HuH-7 (cell line): ENCODE data around the gene ABCD4.
A peak's percentile ranks its signal among the peaks of the same experiment; 100 is the strongest.
"Not testable (repeated sequence)": the region's sequence is repeated elsewhere in the genome, so short reads cannot be mapped to it uniquely, and the experiment has no call there.

Experiments used
- DNase-seq: peaks from one replicate; pipeline ENCODE4 v3.0.0; 2011; ENCODE audit warnings: low spot score

Gene ABCD4

GRCh38 chr14:74302634-74303569, at the start of gene ABCD4:
TSS of gene ABCD4 (minus strand) at chr14:74302934. CDS start at chr14:74302912, 22 bp downstream.
- peak; percentile 83 for DNase-seq

- no peak for DNase-seq
These were observed 48.2 kb upstream of the ABCD4 start for GRCh38 chr14:74350928-74351323.

GRCh38 chr14:74350211-74350927, 47.6 kb upstream of the ABCD4 start:
- no peak for DNase-seq

GRCh38 chr14:74349757-74350156, 47.0 kb upstream of the ABCD4 start:
- peak; percentile 33 for DNase-seq

GRCh38 chr14:74348735-74349463, 46.2 kb upstream of the ABCD4 start:
- DNase-seq: no peak

- DNase-seq: no peak
These were observed 45.6 kb upstream of the ABCD4 start, which contains the start of gene VRTN for GRCh38 chr14:74348241-74348734. TSS of gene VRTN (plus strand) at chr14:74348471. CDS start at chr14:74356784, 8,313 bp downstream.

GRCh38 chr14:74347795-74348100, 45.0 kb upstream of the ABCD4 start:
- no peak for DNase-seq

- no peak for DNase-seq
These were observed 44.5 kb upstream of the ABCD4 start for GRCh38 chr14:74347097-74347794.

- no peak for DNase-seq
These were observed 43.6 kb upstream of the ABCD4 start for GRCh38 chr14:74346341-74346740.

- no peak for DNase-seq
These were observed 31.2 kb upstream of the ABCD4 start for GRCh38 chr14:74333909-74334308.

- DNase-seq: not testable (repeated sequence)
These were observed 27.3 kb upstream of the ABCD4 start for GRCh38 chr14:74329950-74330552.

GRCh38 chr14:74326369-74327152, 23.8 kb upstream of the ABCD4 start:
- DNase-seq: no peak

- no peak for DNase-seq
These were observed 22.7 kb upstream of the ABCD4 start for GRCh38 chr14:74325446-74325845.

GRCh38 chr14:74324931-74325361, 22.2 kb upstream of the ABCD4 start:
- DNase-seq: peak; percentile 57

GRCh38 chr14:74314576-74314975, 11.8 kb upstream of the ABCD4 start:
- DNase-seq: no peak

GRCh38 chr14:74313601-74314000, 10.9 kb upstream of the ABCD4 start:
- DNase-seq: no peak

- DNase-seq: no peak
These were observed 9.4 kb upstream of the ABCD4 start for GRCh38 chr14:74312161-74312560.

- DNase-seq: no peak
These were observed 6.6 kb upstream of the ABCD4 start for GRCh38 chr14:74309125-74310022.

GRCh38 chr14:74308695-74309094, 6.0 kb upstream of the ABCD4 start:
- no peak for DNase-seq
